Neural cell (in vitro differentiated cells): ENCODE results near the gene MACC1. TPM values are rescaled to one million over a fixed set of nuclear protein-coding genes. Genes with fewer than 3 reads are reported as not detected.
"Not testable (repeated sequence)": the region's sequence is repeated elsewhere in the genome, so short reads cannot be mapped to it uniquely, and the experiment has no call there.

Source experiments
- H2AFZ ChIP-seq: fragments of 200-600, 300-800 bp; sonication (generic), shearing (Covaris generic); 2 replicates; pipeline ENCODE4 v1.6.0; 2014; ENCODE audit warnings: low read depth, mild to moderate bottlenecking, antibody characterized with exemption, low read length, moderate library complexity
- H3F3A ChIP-seq: fragments of 200-600 bp; shearing (Covaris generic); 2 replicates; pipeline ENCODE4 v1.6.1; 2016; ENCODE audit warnings: mild to moderate bottlenecking, moderate library complexity, mixed read lengths, antibody characterized with exemption, low read length; ENCODE audit not compliant: insufficient read depth, poor library complexity, severe bottlenecking
- H3K27ac ChIP-seq: fragments of 200-600, 300-800 bp; sonication (generic), shearing (Covaris generic); 2 replicates; pipeline ENCODE4 v1.5.1; 2014; ENCODE audit warnings: mild to moderate bottlenecking, low read length, moderate library complexity
- H3K27me3 ChIP-seq: fragments of 300-800, 200-600 bp; sonication (generic), shearing (Covaris generic); 2 replicates; pipeline ENCODE4 v1.6.0; 2014; ENCODE audit warnings: mild to moderate bottlenecking, low read depth, low read length, moderate library complexity; ENCODE audit not compliant: insufficient read depth
- H3K36me3 ChIP-seq: fragments of 300-800, 200-600 bp; sonication (generic), shearing (Covaris generic); 2 replicates; pipeline ENCODE4 v1.5.1; 2014; ENCODE audit warnings: mild to moderate bottlenecking, antibody characterized with exemption, low read length, moderate library complexity; ENCODE audit not compliant: insufficient read depth
- H3K4me2 ChIP-seq: fragments of 300-800, 200-600 bp; sonication (generic), shearing (Covaris generic); 2 replicates; pipeline ENCODE4 v1.6.0; 2014; ENCODE audit warnings: mild to moderate bottlenecking, low read length
- H3K4me3 ChIP-seq: fragments of 300-800, 200-600 bp; sonication (generic), shearing (Covaris generic); 2 replicates; pipeline ENCODE4 v1.5.1; 2014; ENCODE audit warnings: mild to moderate bottlenecking, low read length, moderate library complexity
- H3K79me2 ChIP-seq: fragments of 200-600 bp; shearing (Covaris generic); replicated peaks from 2 replicates; pipeline ENCODE4 v1.6.0; 2014; ENCODE audit warnings: mild to moderate bottlenecking, low read length, moderate library complexity; ENCODE audit not compliant: insufficient read depth
- H3K9ac ChIP-seq: fragments of 300-800, 200-600 bp; sonication (generic), shearing (Covaris generic); 2 replicates; pipeline ENCODE4 v1.6.1; 2016; ENCODE audit warnings: mild to moderate bottlenecking, low read length, mixed read lengths
- H3K9me2 ChIP-seq: fragments of 200-600 bp; shearing (Covaris generic); 2 replicates; pipeline ENCODE4 v1.6.1; 2016; ENCODE audit warnings: mild to moderate bottlenecking, low read length, mixed read lengths; ENCODE audit not compliant: insufficient read depth
- H3K9me3 ChIP-seq: fragments of 200-600, 300-800 bp; sonication (generic), shearing (Covaris generic); 2 replicates; pipeline ENCODE4 v1.6.1; 2016; ENCODE audit warnings: mild to moderate bottlenecking, mixed run types, low read length, moderate library complexity, mixed read lengths
- H4K20me1 ChIP-seq: fragments of 200-600 bp; shearing (Covaris generic); 2 replicates; pipeline ENCODE4 v1.6.1; 2016; ENCODE audit warnings: mild to moderate bottlenecking, mixed run types; ENCODE audit not compliant: insufficient read depth
- EP300 ChIP-seq: fragments of 450-650 bp; conservative IDR thresholded peaks from 2 replicates; pipeline ENCODE4 v1.6.1; 2014; ENCODE audit warnings: antibody characterized with exemption, mild to moderate bottlenecking, moderate library complexity; ENCODE audit not compliant: poor library complexity, severe bottlenecking
- EZH2 ChIP-seq: fragments of 200-600, 300-800 bp; shearing (Covaris generic), sonication (generic); IDR thresholded peaks from 2 replicates; pipeline ENCODE4 v1.6.1; 2014; ENCODE audit warnings: antibody characterized with exemption, low read length, borderline replicate concordance, mild to moderate bottlenecking; ENCODE audit not compliant: insufficient read depth, poor library complexity, severe bottlenecking
- MXI1 ChIP-seq: fragments of 450-650 bp; conservative IDR thresholded peaks from 2 replicates; pipeline ENCODE4 v1.6.1; 2014; ENCODE audit warnings: antibody characterized with exemption, mild to moderate bottlenecking; ENCODE audit not compliant: poor library complexity, severe bottlenecking
- POLR2AphosphoS5 ChIP-seq: IDR thresholded peaks from 2 replicates; pipeline ENCODE4 v1.6.1; 2012
- RAD21 ChIP-seq: fragments of 450-650 bp; conservative IDR thresholded peaks from 2 replicates; pipeline ENCODE4 v1.6.1; 2014; ENCODE audit warnings: antibody characterized with exemption, mild to moderate bottlenecking, moderate library complexity
- SMC3 ChIP-seq: fragments of 450-650 bp; conservative IDR thresholded peaks from 2 replicates; pipeline ENCODE4 v1.6.1; 2014; ENCODE audit warnings: antibody characterized with exemption, mild to moderate bottlenecking, moderate library complexity; ENCODE audit not compliant: poor library complexity
- TAF1 ChIP-seq: IDR thresholded peaks from 2 replicates; pipeline ENCODE4 v1.6.1; 2012; ENCODE audit warnings: low read depth
- polyA plus RNA-seq: library from polyadenylated mRNA; depleted of rRNA; stranded (reverse); fragments of >200 nt; gene quantifications from 2 replicates; pipeline ENCODE4 v1.2.3, GENCODE V29; 2014
- TF ChIP-seq, protein P1 (sequence below): IDR thresholded peaks from 2 replicates; pipeline ENCODE4 v1.6.1; 2012; ENCODE audit warnings: borderline replicate concordance
- TF ChIP-seq, protein P2 (sequence below): fragments of 450-650 bp; IDR thresholded peaks from 2 replicates; pipeline ENCODE4 v1.5.1; 2014; ENCODE audit warnings: antibody characterized with exemption, mild to moderate bottlenecking, moderate library complexity; ENCODE audit not compliant: poor library complexity, severe bottlenecking

Gene MACC1
- polyA plus RNA-seq, 1 donor from 2014 or later = 0.20 TPM

DNA sequence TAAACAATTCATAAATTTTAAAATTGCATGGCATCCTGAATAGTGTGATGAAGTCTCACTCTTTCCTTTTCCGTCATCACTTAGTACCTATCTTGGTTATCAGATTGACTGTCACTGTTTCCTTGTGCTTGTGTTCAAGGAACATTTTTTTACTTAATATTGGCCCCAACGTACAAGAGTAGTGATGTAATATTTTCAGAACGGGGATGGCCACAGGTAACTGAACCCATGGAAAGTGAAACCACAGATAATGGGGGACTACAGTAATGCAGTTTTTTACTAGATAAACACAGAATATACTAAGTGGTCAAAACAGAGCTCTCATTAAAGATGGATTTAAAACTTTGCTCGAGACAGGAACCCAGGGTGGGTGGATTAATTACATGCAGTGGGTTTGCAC, 85.4 kb downstream of the MACC1 start:
- Histone ChIP-seq H3K4me3 (no peak overlapping the region), H3K9ac (no peak overlapping the region), H3K9me3 (no peaks in the 10 kb centered on the region), H2AFZ (no peak overlapping the region), H3K36me3 (no peaks in the 10 kb centered on the region), H3K4me2 (no peak overlapping the region), H3F3A (no peaks in the 10 kb centered on the region), H3K79me2 (no peaks in the 10 kb centered on the region), H4K20me1 (no peaks in the 10 kb centered on the region), H3K27ac (no peak overlapping the region), H3K9me2 (no peaks in the 10 kb centered on the region), H3K27me3 (no peaks in the 10 kb centered on the region)
- TF ChIP-seq MXI1 (no peak), RAD21 (no peak), POLR2AphosphoS5 (no peak)

DNA sequence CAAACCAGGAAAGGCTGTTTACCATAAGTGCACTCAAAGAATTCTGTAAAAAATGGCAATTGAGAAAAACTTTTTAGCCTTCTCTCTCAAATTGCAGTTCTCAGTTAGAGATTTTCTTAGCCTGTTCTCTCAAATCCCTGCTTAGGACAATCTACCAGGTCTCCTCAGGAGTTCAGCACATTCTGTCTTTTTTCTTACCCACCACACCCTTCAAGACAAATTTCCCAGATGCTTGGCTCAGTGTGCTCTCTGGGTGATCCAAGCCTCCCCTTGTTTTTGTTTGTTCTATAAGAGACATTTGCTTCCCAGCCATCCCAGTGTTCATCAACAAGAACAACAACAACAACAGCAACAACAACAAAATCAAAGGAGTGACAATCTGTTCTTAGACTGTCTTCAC, 87.3 kb downstream of the MACC1 start:
- Histone ChIP-seq H3K9me2 (no peaks in the 10 kb centered on the region), H3K4me2 (no peak overlapping the region), H3K4me3 (no peak overlapping the region), H4K20me1 (no peaks in the 10 kb centered on the region), H3K9me3 (no peaks in the 10 kb centered on the region), H3K27ac (no peak overlapping the region), H3K27me3 (no peaks in the 10 kb centered on the region), H3K79me2 (no peaks in the 10 kb centered on the region), H3K36me3 (no peaks in the 10 kb centered on the region), H3K9ac (no peak overlapping the region), H3F3A (no peaks in the 10 kb centered on the region), H2AFZ (no peak overlapping the region)
- TF ChIP-seq SMC3 (no peak), MXI1 (no peak), EZH2 (no peak), TAF1 (no peak), RAD21 (no peak), POLR2AphosphoS5 (no peak), EP300 (no peak)
- TF ChIP-seq, protein P1, sequence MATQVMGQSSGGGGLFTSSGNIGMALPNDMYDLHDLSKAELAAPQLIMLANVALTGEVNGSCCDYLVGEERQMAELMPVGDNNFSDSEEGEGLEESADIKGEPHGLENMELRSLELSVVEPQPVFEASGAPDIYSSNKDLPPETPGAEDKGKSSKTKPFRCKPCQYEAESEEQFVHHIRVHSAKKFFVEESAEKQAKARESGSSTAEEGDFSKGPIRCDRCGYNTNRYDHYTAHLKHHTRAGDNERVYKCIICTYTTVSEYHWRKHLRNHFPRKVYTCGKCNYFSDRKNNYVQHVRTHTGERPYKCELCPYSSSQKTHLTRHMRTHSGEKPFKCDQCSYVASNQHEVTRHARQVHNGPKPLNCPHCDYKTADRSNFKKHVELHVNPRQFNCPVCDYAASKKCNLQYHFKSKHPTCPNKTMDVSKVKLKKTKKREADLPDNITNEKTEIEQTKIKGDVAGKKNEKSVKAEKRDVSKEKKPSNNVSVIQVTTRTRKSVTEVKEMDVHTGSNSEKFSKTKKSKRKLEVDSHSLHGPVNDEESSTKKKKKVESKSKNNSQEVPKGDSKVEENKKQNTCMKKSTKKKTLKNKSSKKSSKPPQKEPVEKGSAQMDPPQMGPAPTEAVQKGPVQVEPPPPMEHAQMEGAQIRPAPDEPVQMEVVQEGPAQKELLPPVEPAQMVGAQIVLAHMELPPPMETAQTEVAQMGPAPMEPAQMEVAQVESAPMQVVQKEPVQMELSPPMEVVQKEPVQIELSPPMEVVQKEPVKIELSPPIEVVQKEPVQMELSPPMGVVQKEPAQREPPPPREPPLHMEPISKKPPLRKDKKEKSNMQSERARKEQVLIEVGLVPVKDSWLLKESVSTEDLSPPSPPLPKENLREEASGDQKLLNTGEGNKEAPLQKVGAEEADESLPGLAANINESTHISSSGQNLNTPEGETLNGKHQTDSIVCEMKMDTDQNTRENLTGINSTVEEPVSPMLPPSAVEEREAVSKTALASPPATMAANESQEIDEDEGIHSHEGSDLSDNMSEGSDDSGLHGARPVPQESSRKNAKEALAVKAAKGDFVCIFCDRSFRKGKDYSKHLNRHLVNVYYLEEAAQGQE = no peak
- TF ChIP-seq, protein P2, sequence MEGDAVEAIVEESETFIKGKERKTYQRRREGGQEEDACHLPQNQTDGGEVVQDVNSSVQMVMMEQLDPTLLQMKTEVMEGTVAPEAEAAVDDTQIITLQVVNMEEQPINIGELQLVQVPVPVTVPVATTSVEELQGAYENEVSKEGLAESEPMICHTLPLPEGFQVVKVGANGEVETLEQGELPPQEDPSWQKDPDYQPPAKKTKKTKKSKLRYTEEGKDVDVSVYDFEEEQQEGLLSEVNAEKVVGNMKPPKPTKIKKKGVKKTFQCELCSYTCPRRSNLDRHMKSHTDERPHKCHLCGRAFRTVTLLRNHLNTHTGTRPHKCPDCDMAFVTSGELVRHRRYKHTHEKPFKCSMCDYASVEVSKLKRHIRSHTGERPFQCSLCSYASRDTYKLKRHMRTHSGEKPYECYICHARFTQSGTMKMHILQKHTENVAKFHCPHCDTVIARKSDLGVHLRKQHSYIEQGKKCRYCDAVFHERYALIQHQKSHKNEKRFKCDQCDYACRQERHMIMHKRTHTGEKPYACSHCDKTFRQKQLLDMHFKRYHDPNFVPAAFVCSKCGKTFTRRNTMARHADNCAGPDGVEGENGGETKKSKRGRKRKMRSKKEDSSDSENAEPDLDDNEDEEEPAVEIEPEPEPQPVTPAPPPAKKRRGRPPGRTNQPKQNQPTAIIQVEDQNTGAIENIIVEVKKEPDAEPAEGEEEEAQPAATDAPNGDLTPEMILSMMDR = no peak

DNA sequence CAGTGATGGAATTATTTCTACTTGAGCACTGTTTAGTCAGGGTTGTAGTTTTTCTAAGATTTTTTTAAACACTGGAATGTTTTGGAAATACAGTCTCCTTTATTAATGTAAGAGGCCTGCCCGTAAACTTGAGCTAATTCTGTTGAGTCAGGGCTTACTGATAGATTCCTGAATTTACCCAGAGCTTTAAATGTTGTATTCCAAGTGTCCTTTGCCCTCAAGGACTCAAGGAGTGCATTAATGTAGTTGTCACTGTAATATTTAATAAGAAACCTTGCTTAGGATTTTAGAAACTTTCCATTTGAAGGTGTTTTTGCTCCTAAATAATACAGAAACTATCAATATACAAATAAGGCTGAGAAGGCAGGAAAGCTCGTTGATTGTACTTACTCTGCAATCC, 89.2 kb downstream of the MACC1 start:
- Histone ChIP-seq H3K9me2 (no peaks in the 10 kb centered on the region), H3K36me3 (no peaks in the 10 kb centered on the region), H4K20me1 (no peaks in the 10 kb centered on the region), H3K79me2 (no peaks in the 10 kb centered on the region), H3K4me2 (no peak overlapping the region), H3K4me3 (no peak overlapping the region), H3F3A (no peaks in the 10 kb centered on the region), H2AFZ (no peak overlapping the region), H3K9ac (no peak overlapping the region), H3K27me3 (no peaks in the 10 kb centered on the region), H3K9me3 (no peaks in the 10 kb centered on the region), H3K27ac (no peak overlapping the region)
- no peak for TF ChIP-seq TAF1
- TF ChIP-seq SMC3 = no peak
- TF ChIP-seq EZH2 = no peak
- TF ChIP-seq, protein P2 = no peak
- TF ChIP-seq MXI1 = no peak
- TF ChIP-seq EP300 = no peak
- no peak for TF ChIP-seq RAD21

DNA sequence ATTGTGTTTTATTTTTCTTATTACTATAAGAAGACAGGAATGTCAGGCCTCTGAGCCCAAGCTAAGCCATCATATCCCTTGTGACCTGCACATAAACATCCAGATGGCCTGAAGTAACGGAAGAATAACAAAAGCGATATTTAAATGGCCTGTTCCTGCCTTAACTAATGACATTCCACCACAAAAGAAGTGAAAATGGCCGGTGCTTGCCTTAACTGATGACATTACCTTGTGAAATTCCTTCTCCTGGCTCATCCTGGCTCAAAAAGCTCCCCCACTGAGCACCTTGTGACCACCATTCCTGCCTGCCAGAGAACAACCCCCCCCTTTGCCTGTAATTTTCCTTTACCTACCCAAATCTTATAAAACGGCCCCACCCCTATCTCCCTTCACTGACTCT, 91.1 kb downstream of the MACC1 start:
- not testable (repeated sequence) for H3K9ac ChIP-seq, H3F3A ChIP-seq, H3K4me2 ChIP-seq, H2AFZ ChIP-seq, H3K27ac ChIP-seq, H3K36me3 ChIP-seq, H4K20me1 ChIP-seq, H3K79me2 ChIP-seq, H3K4me3 ChIP-seq, H3K9me2 ChIP-seq, H3K9me3 ChIP-seq, H3K27me3 ChIP-seq
